Cardiac fibroblast (primary cell): Measurements from ENCODE around the gene PIGU.
A peak's percentile ranks its signal among the peaks of the same experiment; 100 is the strongest.

Source experiments
- DNase-seq, 2 donors: peaks; one replicate each; pipeline versions ENCODE4 v3.0.0 to v3.0.0-alpha.2; 2010; ENCODE audit warnings: low read depth in 2 of 2
- H3K4me3 ChIP-seq, 2 donors: replicated peaks in 1 of 2; 1 replicate in 1 of 2; 2 replicates in 1 of 2; pipeline ENCODE4 v1.5.1; 2011; ENCODE audit warnings: low read depth in 2 of 2, low read length in 2 of 2, mild to moderate bottlenecking in 2 of 2, moderate library complexity in 1 of 2
- CTCF ChIP-seq: IDR thresholded peaks from one replicate; pipeline ENCODE4 v1.5.1; 2011; ENCODE audit warnings: low read depth, mild to moderate bottlenecking, low read length, inconsistent platforms

Gene PIGU

GRCh38 chr20:34578025-34578424, 98.9 kb downstream of the PIGU start:
- no peak overlapping the region for H3K4me3 ChIP-seq
- peak; percentile 62 to 83 for DNase-seq
- no peak for TF ChIP-seq CTCF

- no peak overlapping the region for H3K4me3 ChIP-seq
- DNase-seq: no peak
- TF ChIP-seq CTCF: no peak
Observed at GRCh38 chr20:34577061-34577460, 99.8 kb downstream of the PIGU start.

GRCh38 chr20:34575756-34576155, 101.1 kb downstream of the PIGU start:
- DNase-seq: no peak
- no peak for TF ChIP-seq CTCF
- H3K4me3 ChIP-seq: no peak overlapping the region

- no peak for TF ChIP-seq CTCF
- H3K4me3 ChIP-seq: no peak overlapping the region
- no peak for DNase-seq
Observed at GRCh38 chr20:34575271-34575670, 101.6 kb downstream of the PIGU start.

- H3K4me3 ChIP-seq: no peak overlapping the region
- no peak for TF ChIP-seq CTCF
- no peak for DNase-seq
Observed at GRCh38 chr20:34574861-34575260, 102.0 kb downstream of the PIGU start.

- no peak overlapping the region for H3K4me3 ChIP-seq
- no peak for TF ChIP-seq CTCF
- DNase-seq: no peak
Observed at GRCh38 chr20:34574426-34574825, 102.5 kb downstream of the PIGU start.

- TF ChIP-seq CTCF: no peak
- DNase-seq: peak in 1 of 2 donors; percentile 38
- H3K4me3 ChIP-seq: no peak overlapping the region
Observed at GRCh38 chr20:34573541-34574300, 103.2 kb downstream of the PIGU start.
